ENCODE results near the gene CCDC63.

DNA sequence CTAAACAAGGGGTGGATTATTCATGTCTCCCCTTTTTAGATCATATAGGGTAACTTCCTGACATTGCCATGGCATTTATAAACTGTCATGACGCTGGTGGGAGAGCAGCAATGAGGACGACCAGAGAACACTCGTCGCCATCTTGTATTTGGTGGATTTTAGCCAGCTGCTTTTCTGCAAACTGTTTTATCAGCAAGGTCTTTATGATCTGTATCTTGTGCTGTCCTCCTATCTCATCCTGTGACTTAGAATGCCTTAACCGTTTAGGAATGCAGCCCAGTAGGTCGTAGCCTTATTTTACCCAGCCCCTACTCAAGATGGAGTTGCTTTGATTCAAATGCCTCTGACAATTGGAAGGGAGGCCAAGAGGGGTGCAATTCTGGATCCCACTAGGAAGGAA lies 5.8 kb upstream of the CCDC63 start:
- TF ChIP-seq, protein P1, sequence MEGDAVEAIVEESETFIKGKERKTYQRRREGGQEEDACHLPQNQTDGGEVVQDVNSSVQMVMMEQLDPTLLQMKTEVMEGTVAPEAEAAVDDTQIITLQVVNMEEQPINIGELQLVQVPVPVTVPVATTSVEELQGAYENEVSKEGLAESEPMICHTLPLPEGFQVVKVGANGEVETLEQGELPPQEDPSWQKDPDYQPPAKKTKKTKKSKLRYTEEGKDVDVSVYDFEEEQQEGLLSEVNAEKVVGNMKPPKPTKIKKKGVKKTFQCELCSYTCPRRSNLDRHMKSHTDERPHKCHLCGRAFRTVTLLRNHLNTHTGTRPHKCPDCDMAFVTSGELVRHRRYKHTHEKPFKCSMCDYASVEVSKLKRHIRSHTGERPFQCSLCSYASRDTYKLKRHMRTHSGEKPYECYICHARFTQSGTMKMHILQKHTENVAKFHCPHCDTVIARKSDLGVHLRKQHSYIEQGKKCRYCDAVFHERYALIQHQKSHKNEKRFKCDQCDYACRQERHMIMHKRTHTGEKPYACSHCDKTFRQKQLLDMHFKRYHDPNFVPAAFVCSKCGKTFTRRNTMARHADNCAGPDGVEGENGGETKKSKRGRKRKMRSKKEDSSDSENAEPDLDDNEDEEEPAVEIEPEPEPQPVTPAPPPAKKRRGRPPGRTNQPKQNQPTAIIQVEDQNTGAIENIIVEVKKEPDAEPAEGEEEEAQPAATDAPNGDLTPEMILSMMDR (conservative IDR thresholded peaks at IDR 0.05): no peak
- TF ChIP-seq ZFX (IDR thresholded peaks at IDR 0.05): no peak

Data from C4-2B (cell line).